IMR-90 (cell line): ENCODE results near the gene SEC24D. TPM values are rescaled to one million over a fixed set of nuclear protein-coding genes. Genes with fewer than 3 reads are reported as not detected.

Experiments
- ATAC-seq: fragments of 200-7000 bp; cut with Tn5 transposase; 2 replicates; pipeline ENCODE4 v1.9.1; 2020; ENCODE audit warnings: low read depth, mild to moderate bottlenecking, moderate library complexity
- BruUV-seq: library from RNA; stranded (reverse); fragments of 400-500 nt; replicated peaks from 2 replicates; lab custom pipeline; 2021; lab: Mats Ljungman, UMichigan
- CTCF ChIA-PET: fragments of 300-600 bp; formaldehyde crosslinking; extraction: SDS; loops from one replicate; lab custom pipeline; 2021; ENCODE audit warnings: antibody characterized with exemption; lab: Yijun Ruan, JAX
- POLR2A ChIA-PET: fragments of 300-600 bp; sonication (Branson Sonifier 250); formaldehyde crosslinking; loops from one replicate; lab custom pipeline; 2022; ENCODE audit warnings: antibody characterized with exemption; ENCODE audit not compliant: unreplicated experiment; lab: Charles Lee
- DNase-seq: peaks from one replicate; pipeline ENCODE4 v3.0.0; 2013
- H2AFZ ChIP-seq: replicated peaks from 2 replicates; pipeline ENCODE3; 2013; ENCODE audit warnings: low read length, mild to moderate bottlenecking; ENCODE audit not compliant: poor library complexity
- H2AK5ac ChIP-seq: 2 replicates; pipeline ENCODE4 v1.6.1; 2013; ENCODE audit warnings: low read depth, low read length, inconsistent platforms
- H2AK9ac ChIP-seq: replicated peaks from 2 replicates; pipeline ENCODE3; 2013; ENCODE audit warnings: mild to moderate bottlenecking, low read depth, low read length, moderate library complexity; ENCODE audit not compliant: poor library complexity
- H2BK120ac ChIP-seq: 2 replicates; pipeline ENCODE4 v1.6.1; 2013; ENCODE audit warnings: low read depth, low read length, inconsistent platforms
- H2BK15ac ChIP-seq: 3 replicates; pipeline ENCODE4 v1.6.1; 2013; ENCODE audit warnings: low read depth, low read length, inconsistent platforms
- H2BK20ac ChIP-seq: 2 replicates; pipeline ENCODE4 v1.6.1; 2013; ENCODE audit warnings: low read depth, mild to moderate bottlenecking, inconsistent platforms, low read length, moderate library complexity
- H2BK5ac ChIP-seq: 2 replicates; pipeline ENCODE4 v1.6.1; 2013; ENCODE audit warnings: mild to moderate bottlenecking, low read depth, low read length, inconsistent platforms; ENCODE audit not compliant: poor library complexity, severe bottlenecking
- H3K14ac ChIP-seq: replicated peaks from 2 replicates; pipeline ENCODE4 v1.6.1; 2013; ENCODE audit warnings: low read depth, low read length, inconsistent platforms
- H3K18ac ChIP-seq: 2 replicates; pipeline ENCODE4 v1.6.1; 2013; ENCODE audit warnings: low read depth, low read length, control low read depth
- H3K23ac ChIP-seq: 2 replicates; pipeline ENCODE4 v1.6.1; 2013; ENCODE audit warnings: low read depth, low read length, inconsistent platforms
- H3K27ac ChIP-seq: 2 replicates; pipeline ENCODE4 v1.5.1; 2013; ENCODE audit warnings: mild to moderate bottlenecking, control low read depth, low read length; ENCODE audit not compliant: insufficient read depth
- H3K27me3 ChIP-seq: 2 replicates; pipeline ENCODE4 v1.6.1; 2013; ENCODE audit warnings: low read length; ENCODE audit not compliant: control insufficient read depth, insufficient read depth
- H3K36me3 ChIP-seq: 2 replicates; pipeline ENCODE4 v1.6.1; 2013; ENCODE audit warnings: low read length, mixed read lengths; ENCODE audit not compliant: control insufficient read depth, insufficient read depth
- H3K4ac ChIP-seq: 2 replicates; pipeline ENCODE4 v1.6.1; 2013; ENCODE audit warnings: low read depth, low read length, inconsistent platforms
- H3K4me1 ChIP-seq: 2 replicates; pipeline ENCODE4 v1.6.1; 2013; ENCODE audit warnings: low read length, mixed read lengths; ENCODE audit not compliant: control insufficient read depth, insufficient read depth
- H3K4me2 ChIP-seq: 2 replicates; pipeline ENCODE4 v1.6.1; 2013; ENCODE audit warnings: low read depth, mild to moderate bottlenecking, control low read depth, low read length, moderate library complexity
- H3K4me3 ChIP-seq: 2 replicates; pipeline ENCODE4 v1.5.1; 2013; ENCODE audit warnings: low read depth, mild to moderate bottlenecking, control low read depth, low read length, moderate library complexity; ENCODE audit not compliant: insufficient read depth
- H3K56ac ChIP-seq: 2 replicates; pipeline ENCODE4 v1.6.1; 2013; ENCODE audit warnings: low read length, inconsistent platforms; ENCODE audit not compliant: insufficient read depth; ENCODE audit errors: extremely low read depth
- H3K79me1 ChIP-seq, 2 experiments: 2 replicates each; pipeline ENCODE4 v1.6.1; 2013; ENCODE audit warnings: low read length in 2 of 2, inconsistent platforms in 1 of 2, low read depth in 1 of 2
- H3K9ac ChIP-seq: 2 replicates; pipeline ENCODE4 v1.6.1; 2013; ENCODE audit warnings: low read depth, low read length, control low read depth
- H3K9me1 ChIP-seq: 2 replicates; pipeline ENCODE4 v1.6.1; 2013; ENCODE audit warnings: low read length, inconsistent platforms; ENCODE audit not compliant: insufficient read depth
- H3K9me3 ChIP-seq: 2 replicates; pipeline ENCODE4 v1.6.1; 2013; ENCODE audit warnings: low read length; ENCODE audit not compliant: control insufficient read depth, insufficient read depth
- H4K20me1 ChIP-seq: 2 replicates; pipeline ENCODE4 v1.6.1; 2013; ENCODE audit warnings: low read length, inconsistent platforms; ENCODE audit not compliant: insufficient read depth
- H4K5ac ChIP-seq: 2 replicates; pipeline ENCODE4 v1.6.1; 2013; ENCODE audit warnings: mild to moderate bottlenecking, low read depth, low read length, control low read depth
- H4K8ac ChIP-seq, 2 experiments: 2 replicates each; pipeline ENCODE4 v1.6.1; 2013; ENCODE audit warnings: low read depth in 2 of 2, low read length in 2 of 2, control low read depth in 1 of 2, inconsistent platforms in 1 of 2
- H4K91ac ChIP-seq: 2 replicates; pipeline ENCODE4 v1.6.1; 2013; ENCODE audit warnings: low read depth, low read length, inconsistent platforms; ENCODE audit not compliant: insufficient read depth
- WGBS, 2 experiments: methylation state at CpG; one replicate each; pipeline versions ENCODE4 v1.1.5 to v1.1.7; 2013; ENCODE audit warnings: missing lambda C conversion rate in 2 of 2; ENCODE audit not compliant: insufficient read length in 1 of 2; ENCODE audit errors: extremely low coverage in 2 of 2; 5-methylcytosine and 5-hydroxymethylcytosine counted together
- dilution Hi-C: fragments of 300-500 bp; cut with HindIII; formaldehyde crosslinking; loops from one replicate; pipeline ENCODE4 v1.14.3; 2018; ENCODE audit warnings: low sequenced_read_pairs; ENCODE audit not compliant: unreplicated experiment
- in situ Hi-C: fragments of 300-500 bp; cut with MboI; formaldehyde crosslinking; loops from 3 replicates; pipeline ENCODE4 v1.14.3; 2019; ENCODE audit warnings: low sequenced_read_pairs, inconsistent platforms, mixed read lengths
- intact Hi-C: fragments of 100-400 bp; cut with micrococcal nuclease; formaldehyde crosslinking; loops from 2 replicates; pipeline ENCODE4 v1.10.0; 2022
- polyA plus RNA-seq, 3 experiments: library from polyadenylated mRNA; depleted of rRNA; stranded (reverse); fragments of >200 nt; gene quantifications; 2 replicates each; pipeline ENCODE4 v1.2.3, GENCODE V29; 2012; ENCODE audit warnings: low replicate concordance in 1 of 3
- total RNA-seq: library from RNA; depleted of rRNA; stranded (reverse); fragments of >200 nt; gene quantifications from 2 replicates; pipeline ENCODE4 v1.2.3, GENCODE V29; 2012
- TF ChIP-seq, protein P1 (sequence below): fragments of 150-350 bp; IDR thresholded peaks from 2 replicates; pipeline ENCODE4 v1.6.1; 2017; ENCODE audit warnings: mild to moderate bottlenecking, antibody characterized with exemption, low read length, low read depth

SEC24D gene
- total and polyA plus RNA-seq, 2 of the 4 experiments (the other 2 are of a cell fraction) = 93.2 to 111 TPM

DNA sequence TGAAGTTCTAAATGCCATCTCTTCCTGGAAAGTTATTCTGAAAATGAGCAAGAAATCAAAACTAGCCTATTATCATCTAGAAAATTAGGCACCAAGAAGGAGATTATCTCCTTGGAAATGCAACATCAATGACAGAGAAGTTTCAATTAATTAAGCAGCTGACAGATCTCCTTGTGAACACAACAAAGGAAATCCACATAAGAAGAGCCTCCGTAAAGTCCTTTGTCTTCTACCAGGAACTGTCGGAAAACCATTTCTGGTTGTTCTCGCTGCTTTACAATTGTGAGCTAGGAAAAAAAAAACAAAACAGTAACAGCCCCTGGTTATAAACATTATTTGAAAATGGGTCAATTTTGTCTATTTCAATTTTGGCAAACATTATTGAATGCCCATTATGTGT, 112.6 kb downstream of the SEC24D start:
- no peak overlapping the region for H2BK20ac ChIP-seq
- H3K4me2 ChIP-seq = no peak overlapping the region
- no peak overlapping the region for H3K27ac ChIP-seq
- DNase-seq (no peak), ATAC-seq (no peak)
- dilution Hi-C loops (no loop called here), in situ Hi-C loops (no loop called here), intact Hi-C loops (no loop called here)
- H3K56ac ChIP-seq = no peak overlapping the region
- no peak overlapping the region for H4K5ac ChIP-seq
- peaks cover 4% of the 10 kb centered on the region; the same call in 1 of the 2 replicates for H3K9me1 ChIP-seq
- WGBS, 2 experiments = no CpG with 5 or more reads among the region's 3 CpGs
- H2BK120ac ChIP-seq = no peak overlapping the region
- TF ChIP-seq, protein P1, sequence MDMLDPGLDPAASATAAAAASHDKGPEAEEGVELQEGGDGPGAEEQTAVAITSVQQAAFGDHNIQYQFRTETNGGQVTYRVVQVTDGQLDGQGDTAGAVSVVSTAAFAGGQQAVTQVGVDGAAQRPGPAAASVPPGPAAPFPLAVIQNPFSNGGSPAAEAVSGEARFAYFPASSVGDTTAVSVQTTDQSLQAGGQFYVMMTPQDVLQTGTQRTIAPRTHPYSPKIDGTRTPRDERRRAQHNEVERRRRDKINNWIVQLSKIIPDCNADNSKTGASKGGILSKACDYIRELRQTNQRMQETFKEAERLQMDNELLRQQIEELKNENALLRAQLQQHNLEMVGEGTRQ = no peak
- H2AFZ ChIP-seq = no peak overlapping the region
- H4K8ac ChIP-seq = no peak overlapping the region
- H3K4me3 ChIP-seq = no peak overlapping the region
- H4K20me1 ChIP-seq = no peaks in the 10 kb centered on the region
- H3K23ac ChIP-seq = no peak overlapping the region
- no peak overlapping the region for H3K9ac ChIP-seq
- no peak overlapping the region for H3K4ac ChIP-seq
- CTCF ChIA-PET = no interaction called here
- peaks cover 29 to 42% of the 10 kb centered on the region in 2 experiments for H3K79me1 ChIP-seq
- H3K36me3 ChIP-seq = peaks cover 47% of the 10 kb centered on the region
- POLR2A ChIA-PET = no interaction called here
- no peaks in the 10 kb centered on the region for H3K9me3 ChIP-seq
- H3K14ac ChIP-seq = no peak overlapping the region
- no peak overlapping the region for H2BK5ac ChIP-seq
- H2BK15ac ChIP-seq = no peak overlapping the region
- no peak overlapping the region for H4K91ac ChIP-seq
- no peaks in the 10 kb centered on the region for H3K27me3 ChIP-seq
- no peak overlapping the region for H2AK9ac ChIP-seq
- no TSS peak for BruUV-seq
- no peaks in the 10 kb centered on the region; the same call in 1 of the 2 replicates for H3K4me1 ChIP-seq
- no peak overlapping the region for H2AK5ac ChIP-seq
- no peak overlapping the region for H3K18ac ChIP-seq
